ENCODE results near the gene PRL. TPM values are rescaled to one million over a fixed set of nuclear protein-coding genes. Genes with fewer than 3 reads are reported as not detected.

Gene PRL
- total RNA-seq, 1 experiment from 2014 or later = not detected

DNA sequence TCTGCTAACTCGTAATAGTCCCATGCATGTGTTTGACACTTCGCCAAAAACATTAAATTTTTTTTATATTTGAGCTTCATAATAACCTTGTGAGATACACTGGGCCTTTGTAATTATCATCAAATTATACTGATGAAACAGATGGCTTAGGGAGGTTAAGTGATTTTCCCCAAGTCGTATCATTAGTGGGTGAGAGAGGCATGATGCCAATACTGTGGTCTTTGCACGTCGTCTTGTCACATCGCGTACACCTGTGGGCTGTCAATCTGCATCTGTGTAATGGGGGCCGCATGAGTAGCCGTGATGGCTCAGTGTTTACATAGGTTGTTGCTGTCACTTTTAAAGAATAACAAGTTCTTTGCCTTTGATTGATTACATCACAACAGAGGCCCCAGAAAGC, 1.7 kb downstream of the PRL start:
- no peak for DNase-seq (ENCODE audit: low read depth)

DNA sequence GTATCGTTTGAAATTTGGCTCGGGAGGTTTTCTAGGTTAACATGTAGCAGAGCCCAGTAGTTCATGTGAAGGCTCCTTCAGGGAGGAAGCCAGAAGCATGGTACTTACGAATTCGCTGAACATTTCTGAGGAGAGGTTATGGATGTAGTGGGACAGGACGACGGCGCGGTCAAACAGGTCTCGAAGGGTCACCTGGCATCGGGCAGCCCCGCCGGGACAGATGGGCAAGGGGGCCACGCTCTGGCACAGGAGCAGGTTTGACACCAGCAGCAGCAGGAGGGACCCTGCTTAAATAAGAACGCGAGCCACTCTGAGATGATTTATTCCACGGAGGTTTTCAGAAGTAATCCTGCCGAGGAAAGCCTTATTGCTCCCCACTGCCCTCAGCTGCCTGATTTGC, 2.5 kb downstream of the PRL start:
- DNase-seq (ENCODE audit: low read depth) = no peak

DNA sequence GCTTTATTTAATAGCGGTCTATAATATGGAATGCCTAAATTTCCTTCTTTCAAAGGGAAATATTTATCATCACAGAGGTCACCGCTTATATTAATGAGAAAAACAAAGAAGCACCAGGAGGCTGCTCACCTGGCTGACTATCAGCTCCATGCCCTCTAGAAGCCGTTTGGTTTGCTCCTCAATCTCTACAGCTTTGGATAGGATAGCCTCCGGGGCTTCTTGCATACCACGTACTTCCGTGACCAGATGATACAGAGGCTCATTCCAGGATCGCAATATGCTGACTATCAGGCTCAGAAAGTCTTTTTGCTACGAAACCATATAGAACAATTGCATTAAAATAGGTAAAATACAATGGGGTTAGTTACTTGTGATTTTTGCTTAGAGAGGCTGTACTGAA, 6.8 kb downstream of the PRL start:
- DNase-seq (ENCODE audit: low read depth) = no peak

DNA sequence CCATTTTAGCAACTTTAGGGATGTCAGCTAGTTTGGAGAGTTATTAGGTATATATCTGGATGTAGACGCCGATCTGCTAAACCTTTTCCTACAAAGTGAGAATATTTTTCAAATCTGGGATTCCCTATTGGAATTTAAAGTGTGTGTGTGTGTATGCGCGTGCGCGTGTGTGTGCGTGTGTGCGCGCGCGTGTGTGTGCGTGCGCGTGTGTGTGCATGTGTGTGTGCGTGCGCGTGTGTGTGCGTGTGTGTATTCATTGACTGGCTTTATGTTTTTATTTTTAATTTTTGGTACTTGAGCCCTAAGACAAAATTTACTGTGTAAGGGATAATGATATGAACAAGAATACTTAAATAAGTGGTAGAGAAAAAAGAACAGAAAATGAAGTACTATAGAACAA, 8.1 kb downstream of the PRL start:
- no peak for DNase-seq (ENCODE audit: low read depth)

- DNase-seq (ENCODE audit: low read depth) = no peak
Observed at GRCh38 chr6:22284666-22285065, 12.2 kb downstream of the PRL start.

DNA sequence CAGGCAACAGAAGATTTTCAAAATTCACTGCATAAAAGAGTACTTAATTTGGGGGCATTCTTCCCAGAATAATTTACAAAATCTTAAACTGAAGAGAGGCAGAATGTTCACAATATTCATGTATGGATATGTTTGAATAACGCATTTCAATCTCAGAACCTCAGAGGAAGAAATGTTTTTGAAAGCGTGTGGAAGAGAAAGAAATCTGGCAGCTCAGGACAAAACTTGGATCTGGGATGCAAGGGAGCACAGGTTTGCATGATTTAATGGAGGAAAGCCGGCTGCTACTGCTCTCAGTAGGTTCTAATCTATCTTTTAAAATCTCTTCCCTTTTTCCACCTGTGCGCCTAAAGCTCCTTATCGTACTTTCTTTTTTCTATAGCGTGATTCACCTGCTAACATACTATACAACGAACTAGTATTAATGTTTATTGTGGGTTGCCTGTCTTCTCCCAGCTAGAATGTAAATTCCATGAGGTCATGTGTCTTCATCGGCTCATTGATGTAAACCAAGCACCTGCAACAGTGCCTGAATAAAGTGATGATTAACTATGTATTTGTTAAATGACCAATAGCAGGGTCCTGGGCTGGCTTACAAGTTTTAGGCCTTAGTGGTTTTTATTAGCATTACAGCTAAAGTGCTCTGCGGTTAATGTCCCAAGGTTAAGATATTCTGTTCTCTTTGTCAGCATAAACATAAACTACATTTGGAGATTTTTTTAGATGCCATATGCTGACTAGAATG, 15.3 kb downstream of the PRL start:
- no peak for DNase-seq (ENCODE audit: low read depth)

DNA sequence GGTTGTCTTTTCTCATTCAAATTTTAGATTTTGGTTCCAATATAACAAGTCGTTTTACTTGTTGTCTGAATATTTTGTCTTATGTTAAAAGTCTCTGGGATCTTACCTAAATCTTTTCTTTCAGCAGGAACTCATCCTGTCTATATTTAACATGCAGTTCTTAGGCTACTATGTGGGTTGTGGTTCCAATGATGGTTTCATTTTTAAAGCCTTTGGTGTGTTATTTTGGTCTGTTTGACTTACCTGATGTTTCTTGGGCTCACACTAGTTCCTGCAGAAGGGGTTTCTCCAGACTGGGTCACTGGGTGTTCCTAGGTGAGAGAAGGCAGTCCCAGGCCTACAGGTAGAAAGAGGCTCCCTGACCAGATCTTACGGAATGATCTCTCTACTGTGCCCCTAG, 17.4 kb downstream of the PRL start:
- DNase-seq (ENCODE audit: low read depth) = no peak

GRCh38 chr6:22271081-22271480, 25.8 kb downstream of the PRL start:
- no peak for DNase-seq (ENCODE audit: low read depth)

GRCh38 chr6:22263748-22264147, 33.1 kb downstream of the PRL start:
- DNase-seq (ENCODE audit: low read depth) = no peak

DNA sequence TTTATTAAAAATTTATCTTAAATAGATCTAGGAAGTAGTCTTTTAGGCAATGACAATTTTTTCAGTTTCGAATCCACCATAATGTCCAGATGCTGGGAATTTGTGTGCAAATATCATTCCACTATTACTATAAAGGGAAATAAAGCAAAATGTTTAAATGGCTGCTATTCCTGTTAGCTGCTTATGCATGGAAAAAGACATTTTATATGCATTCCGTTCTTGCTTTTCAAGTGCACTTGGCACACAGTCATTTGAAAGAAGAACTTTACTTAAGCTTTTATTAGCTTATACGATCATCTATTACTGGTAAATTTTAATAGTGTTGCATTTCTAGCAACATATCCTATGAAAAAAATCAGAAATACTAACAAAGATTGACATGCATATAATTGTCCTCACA, 42.0 kb downstream of the PRL start:
- no peak for DNase-seq (ENCODE audit: low read depth)

- no peak for DNase-seq (ENCODE audit: low read depth)
Observed at GRCh38 chr6:22253955-22254655, 42.7 kb downstream of the PRL start.

GRCh38 chr6:22251348-22251747, 45.5 kb downstream of the PRL start:
- DNase-seq (ENCODE audit: low read depth) = peak; percentile 13

GRCh38 chr6:22250486-22250885, 46.4 kb downstream of the PRL start:
- DNase-seq (ENCODE audit: low read depth) = no peak

DNA sequence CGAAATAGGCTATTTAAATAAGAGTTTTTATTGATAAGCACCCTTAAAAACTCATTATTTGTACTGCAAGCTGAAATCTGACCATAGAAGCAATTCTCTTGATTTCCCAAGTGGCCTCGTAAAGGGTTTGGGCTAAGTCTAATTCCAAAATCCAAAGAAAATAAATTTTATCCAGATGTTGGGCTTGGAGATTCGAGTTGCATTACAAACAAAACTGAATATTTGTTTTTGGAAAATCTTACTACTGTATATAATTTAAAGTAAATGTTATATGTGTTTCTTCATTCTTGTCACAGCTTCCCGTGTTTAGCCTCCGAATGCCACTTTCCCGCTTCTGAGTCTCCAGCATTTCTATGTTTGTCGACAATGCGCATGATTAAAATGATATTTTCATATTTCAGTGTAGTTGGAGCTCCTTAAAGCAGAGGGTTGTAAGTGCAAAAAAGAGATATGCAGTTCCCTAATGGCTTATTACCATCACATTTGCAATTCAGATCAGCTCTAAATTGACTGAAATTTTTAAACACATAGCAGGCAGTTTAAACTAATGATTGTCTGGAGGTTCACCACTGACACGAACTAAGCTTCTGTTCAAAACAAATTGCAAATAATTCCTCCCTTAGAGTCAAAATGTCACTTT, 47.0 kb downstream of the PRL start:
- DNase-seq (ENCODE audit: low read depth) = no peak

DNA sequence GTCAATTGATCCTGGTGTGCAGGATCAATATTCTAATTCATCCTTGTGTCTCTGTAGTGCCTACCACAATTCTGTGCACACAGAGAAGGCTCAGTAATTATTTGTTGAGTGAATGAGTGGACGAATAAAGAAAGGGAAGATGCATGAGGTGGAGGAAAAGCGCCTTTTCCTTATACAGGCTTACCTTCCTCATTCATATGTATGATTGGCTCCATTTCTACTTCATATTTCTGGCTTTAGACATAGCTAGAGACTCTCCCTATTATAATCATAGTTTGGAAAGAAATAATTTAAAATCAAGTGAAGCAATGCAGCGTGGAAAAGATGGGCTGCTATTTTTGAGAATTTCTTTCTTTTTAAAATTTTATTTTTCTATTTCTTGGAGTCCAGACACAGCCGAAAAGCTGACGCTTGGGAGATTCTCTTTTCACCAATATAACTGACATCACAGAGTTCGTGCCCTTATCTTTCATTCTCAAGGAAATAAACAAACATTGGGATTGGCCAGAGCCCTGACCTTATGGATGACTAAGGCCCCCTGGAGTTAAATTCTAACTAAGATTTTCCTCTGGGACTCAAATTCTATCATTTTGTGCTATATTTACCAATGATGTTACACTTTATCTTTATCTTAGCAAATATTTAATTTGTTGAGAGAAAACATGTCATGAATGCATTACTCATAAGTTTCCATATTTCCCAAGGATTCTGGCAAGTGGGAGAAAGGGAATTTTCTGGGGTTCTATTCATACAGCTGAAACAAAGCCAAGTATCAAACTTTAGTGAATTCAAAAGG, 48.1 kb downstream of the PRL start:
- peak; percentile 40 for DNase-seq (ENCODE audit: low read depth)

DNA sequence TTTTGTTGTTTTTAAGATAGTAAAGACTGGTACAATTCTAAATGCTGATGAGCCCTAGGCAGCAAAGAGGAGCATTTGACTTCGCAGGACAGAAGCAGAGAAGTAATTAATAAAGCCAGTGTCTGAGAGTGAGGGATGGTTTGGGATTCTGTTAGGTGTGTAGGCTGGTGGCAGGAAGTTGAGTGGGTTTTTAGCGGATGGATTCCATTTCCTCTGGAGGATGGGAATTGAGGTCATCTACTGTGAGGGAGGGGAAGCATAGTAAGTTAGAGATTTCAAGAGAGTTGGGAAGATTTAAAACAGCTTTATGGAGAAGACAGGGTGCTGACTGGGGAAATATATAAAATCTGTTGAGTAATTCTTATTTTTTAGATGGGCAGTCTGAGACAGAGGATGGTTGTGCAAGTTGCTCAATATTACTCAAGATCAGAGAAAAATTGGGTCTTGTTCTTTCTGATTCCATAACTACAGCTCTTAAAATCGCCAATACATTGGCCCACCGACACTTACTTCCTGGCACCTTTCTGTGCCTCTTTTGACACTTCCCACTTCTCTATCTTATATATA, 48.8 kb downstream of the PRL start:
- peak; percentile 27 for DNase-seq (ENCODE audit: low read depth)

DNA sequence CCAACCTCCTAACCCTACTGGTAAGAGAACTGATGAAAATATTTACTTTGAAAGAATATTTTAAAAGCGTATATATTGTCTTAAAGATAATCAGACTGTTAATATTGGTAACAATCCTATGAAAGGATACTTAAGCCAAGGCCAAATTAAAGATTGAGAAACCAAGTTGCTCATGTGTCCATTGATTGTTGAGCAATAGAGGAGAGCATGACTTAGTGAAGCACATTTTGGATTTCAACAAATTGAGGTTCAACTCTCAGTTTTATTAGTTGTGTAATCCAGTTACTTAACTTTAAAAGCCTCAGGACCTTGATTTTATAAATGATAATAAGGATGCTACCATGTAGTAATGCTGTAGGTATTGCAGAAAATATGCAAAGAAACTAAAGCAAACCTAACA, 56.8 kb downstream of the PRL start:
- DNase-seq (ENCODE audit: low read depth) = no peak

- DNase-seq (ENCODE audit: low read depth) = no peak
Observed at GRCh38 chr6:22239261-22239921, 57.4 kb downstream of the PRL start.

DNA sequence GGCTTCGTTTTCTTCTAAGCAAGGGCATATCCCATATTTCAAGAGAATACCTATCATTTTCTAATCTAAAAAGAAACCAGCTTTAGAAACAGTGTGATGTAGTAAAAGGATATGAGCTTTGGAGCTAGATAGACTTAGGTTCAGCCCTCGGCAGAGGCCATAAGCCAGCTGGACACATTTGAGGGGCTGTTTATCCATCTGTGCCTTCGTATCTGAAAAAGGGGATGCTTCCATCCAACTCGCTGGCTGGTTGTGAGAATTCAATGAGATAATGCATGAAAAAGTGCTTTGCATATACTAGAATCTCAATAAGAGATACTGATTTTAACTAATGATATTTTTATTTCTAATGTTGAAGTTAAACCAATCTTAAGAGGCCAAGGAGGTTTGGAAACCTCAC, 58.0 kb downstream of the PRL start:
- no peak for DNase-seq (ENCODE audit: low read depth)

DNA sequence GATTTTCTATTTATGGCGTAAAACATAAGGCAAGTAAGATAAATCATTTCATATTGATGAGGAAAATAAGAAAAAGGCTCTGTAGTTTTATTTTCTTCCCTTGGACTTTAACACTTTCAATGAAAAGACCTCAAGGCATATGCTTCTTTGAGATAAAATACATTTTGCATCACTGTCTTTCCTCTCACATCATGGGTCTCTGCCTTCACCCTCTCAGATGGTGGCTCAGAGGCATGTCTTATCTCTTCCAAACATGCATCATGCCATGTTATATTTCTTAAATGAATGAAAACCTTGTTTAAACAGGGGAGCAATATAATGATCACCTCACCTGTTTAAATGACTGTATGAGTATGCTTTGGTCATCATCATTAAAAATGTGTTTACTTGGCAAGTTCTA, 59.3 kb downstream of the PRL start:
- DNase-seq (ENCODE audit: low read depth) = no peak

Data from Daoy (cell line).